ENCODE data around the gene COL9A3. TPM values are rescaled to one million over a fixed set of nuclear protein-coding genes. Genes with fewer than 3 reads are reported as not detected.

Gene COL9A3
- total RNA-seq, 2 donors from 2014 or later = 0.54 to 3.1 TPM

- no peaks in the 10 kb centered on the region for H3K27me3 ChIP-seq (replicated peaks; ENCODE audit: insufficient read depth)
- ATAC-seq (ENCODE audit: insufficient number of reproducible peaks, low FRiP score, low read depth) (no peak), DNase-seq (ENCODE audit: low spot score) (no peak)
- H3K9me3 ChIP-seq = no peaks in the 10 kb centered on the region
- H3K4me3 ChIP-seq = no peak overlapping the region
- TF ChIP-seq CTCF (IDR thresholded peaks at IDR 0.05) = no peak
- H3K4me1 ChIP-seq (ENCODE audit: control insufficient read depth in 1 of 2, low read depth in 2 of 2) = no peaks in the 10 kb centered on the region
- no peak overlapping the region for H3K27ac ChIP-seq
- no peaks in the 10 kb centered on the region for H3K36me3 ChIP-seq
Measured at GRCh38 chr20:62840244-62841197, 23.7 kb downstream of the COL9A3 start.

GRCh38 chr20:62841705-62842212, 24.9 kb downstream of the COL9A3 start:
- no peak overlapping the region for H3K4me3 ChIP-seq
- no peaks in the 10 kb centered on the region for H3K27me3 ChIP-seq (replicated peaks; ENCODE audit: insufficient read depth)
- no peak overlapping the region for H3K27ac ChIP-seq
- no peaks in the 10 kb centered on the region for H3K36me3 ChIP-seq
- no peak for ATAC-seq (ENCODE audit: insufficient number of reproducible peaks, low FRiP score, low read depth)
- H3K9me3 ChIP-seq = no peaks in the 10 kb centered on the region
- no peaks in the 10 kb centered on the region for H3K4me1 ChIP-seq (ENCODE audit: control insufficient read depth in 1 of 2, low read depth in 2 of 2)
- DNase-seq (ENCODE audit: low spot score) = no peak
- no peak for TF ChIP-seq CTCF (IDR thresholded peaks at IDR 0.05)

GRCh38 chr20:62843656-62844055, 26.8 kb downstream of the COL9A3 start:
- H3K36me3 ChIP-seq = no peaks in the 10 kb centered on the region
- H3K9me3 ChIP-seq = no peaks in the 10 kb centered on the region
- DNase-seq (ENCODE audit: low spot score) (no peak), ATAC-seq (ENCODE audit: insufficient number of reproducible peaks, low FRiP score, low read depth) (no peak)
- no peak for TF ChIP-seq CTCF (IDR thresholded peaks at IDR 0.05)
- no peak overlapping the region for H3K4me3 ChIP-seq
- no peaks in the 10 kb centered on the region for H3K4me1 ChIP-seq (ENCODE audit: control insufficient read depth in 1 of 2, low read depth in 2 of 2)
- no peaks in the 10 kb centered on the region for H3K27me3 ChIP-seq (replicated peaks; ENCODE audit: insufficient read depth)
- no peak overlapping the region for H3K27ac ChIP-seq

GRCh38 chr20:62844182-62844581, 27.3 kb downstream of the COL9A3 start:
- no peaks in the 10 kb centered on the region for H3K27me3 ChIP-seq (replicated peaks; ENCODE audit: insufficient read depth)
- no peak overlapping the region for H3K27ac ChIP-seq
- DNase-seq (ENCODE audit: low spot score) (no peak), ATAC-seq (ENCODE audit: insufficient number of reproducible peaks, low FRiP score, low read depth) (no peak)
- TF ChIP-seq CTCF (IDR thresholded peaks at IDR 0.05) = no peak
- no peaks in the 10 kb centered on the region for H3K4me1 ChIP-seq (ENCODE audit: control insufficient read depth in 1 of 2, low read depth in 2 of 2)
- no peak overlapping the region for H3K4me3 ChIP-seq
- no peaks in the 10 kb centered on the region for H3K9me3 ChIP-seq
- no peaks in the 10 kb centered on the region for H3K36me3 ChIP-seq

GRCh38 chr20:62845416-62846160, 28.7 kb downstream of the COL9A3 start:
- no peak for ATAC-seq (ENCODE audit: insufficient number of reproducible peaks, low FRiP score, low read depth)
- no peak for TF ChIP-seq CTCF (IDR thresholded peaks at IDR 0.05)
- Histone ChIP-seq H3K4me3 (no peak overlapping the region), H3K9me3 (no peaks in the 10 kb centered on the region), H3K27ac (no peak overlapping the region), H3K27me3 (replicated peaks; ENCODE audit: insufficient read depth) (no peaks in the 10 kb centered on the region), H3K4me1 (ENCODE audit: control insufficient read depth in 1 of 2, low read depth in 2 of 2) (no peaks in the 10 kb centered on the region), H3K36me3 (no peaks in the 10 kb centered on the region)
- DNase-seq (ENCODE audit: low spot score) = no peak
